GM12878 (cell line): Measurements from ENCODE around the gene TBC1D32. TPM values are rescaled to one million over a fixed set of nuclear protein-coding genes. Genes with fewer than 3 reads are reported as not detected.

Experiments
- ATAC-seq: fragments of 200-7000 bp; cut with Tn5 transposase; 3 replicates; pipeline ENCODE4 v1.9.1; 2020; ENCODE audit warnings: mild to moderate bottlenecking, moderate library complexity
- BruUV-seq: library from RNA; stranded (reverse); fragments of 400-500 nt; replicated peaks from 2 replicates; lab custom pipeline; 2021; lab: Mats Ljungman, UMichigan
- CTCF ChIA-PET: fragments of 300-600 bp; sonication (Branson Sonifier 250); formaldehyde crosslinking; extraction: SDS; loops from one replicate; lab custom pipeline; 2021; ENCODE audit warnings: inconsistent platforms; lab: Yijun Ruan, JAX
- POLR2A ChIA-PET: fragments of 350-600 bp; formaldehyde crosslinking; extraction: SDS; loops from one replicate; lab custom pipeline; 2021; ENCODE audit warnings: inconsistent platforms; lab: Charles Lee
- RAD21 ChIA-PET: fragments of 300-600 bp; sonication (Branson Sonifier 250); formaldehyde crosslinking; loops from one replicate; lab custom pipeline; 2023; ENCODE audit warnings: antibody characterized with exemption; ENCODE audit not compliant: unreplicated experiment; lab: Charles Lee
- SMC1A ChIA-PET: fragments of 300-600 bp; sonication (Branson Sonifier 250); formaldehyde crosslinking; loops from one replicate; lab custom pipeline; 2023; ENCODE audit not compliant: unreplicated experiment, uncharacterized antibody; lab: Charles Lee
- DNase-seq: peaks from one replicate; pipeline ENCODE4 v3.0.0-alpha.2; 2011; ENCODE audit warnings: low read depth, low spot score
- FAIRE-seq: peaks from 3 replicates; lab custom pipeline; 2011; peaks lifted over from hg19 to GRCh38; lab: Jason Lieb, UNC
- H2AFZ ChIP-seq: 2 replicates; pipeline ENCODE4 v1.6.0; 2011; ENCODE audit warnings: low read depth, low read length, control low read depth; ENCODE audit not compliant: control insufficient read depth
- H3K27ac ChIP-seq: 2 replicates; pipeline ENCODE4 v1.5.1; 2011; ENCODE audit warnings: control low read depth; ENCODE audit not compliant: control insufficient read depth, insufficient read depth
- H3K27me3 ChIP-seq, 2 experiments: replicated peaks in 1 of 2; 2 replicates each; pipeline versions ENCODE4 v1.6.0 to v1.6.1; 2011; ENCODE audit warnings: low read length in 1 of 2; ENCODE audit not compliant: control insufficient read depth in 2 of 2, insufficient read depth in 2 of 2
- H3K36me3 ChIP-seq, 2 experiments: 2 replicates each; pipeline ENCODE4 v1.5.1; 2011; ENCODE audit warnings: low read length in 1 of 2; ENCODE audit not compliant: control insufficient read depth in 2 of 2, insufficient read depth in 2 of 2
- H3K4me1 ChIP-seq: 2 replicates; pipeline ENCODE4 v1.6.1; 2011; ENCODE audit warnings: mild to moderate bottlenecking, low read length, moderate library complexity, mixed read lengths; ENCODE audit not compliant: control insufficient read depth, insufficient read depth
- H3K4me2 ChIP-seq: 2 replicates; pipeline ENCODE4 v1.6.0; 2011; ENCODE audit warnings: control low read depth; ENCODE audit not compliant: control insufficient read depth, insufficient read depth
- H3K4me3 ChIP-seq: fragments of 200-600 bp; sonication (generic); 2 replicates; pipeline ENCODE4 v1.5.1; 2016
- H3K79me2 ChIP-seq: 2 replicates; pipeline ENCODE4 v1.6.0; 2011; ENCODE audit warnings: low read length; ENCODE audit not compliant: control insufficient read depth, insufficient read depth
- H3K9ac ChIP-seq: 2 replicates; pipeline ENCODE4 v1.8.0; 2011; ENCODE audit warnings: low read length, control low read depth, mixed read lengths; ENCODE audit not compliant: control insufficient read depth, insufficient read depth
- H3K9me3 ChIP-seq: replicated peaks from 3 replicates; pipeline ENCODE4 v1.5.1; 2011; ENCODE audit warnings: mild to moderate bottlenecking, low read length; ENCODE audit not compliant: control insufficient read depth, insufficient read depth
- H4K20me1 ChIP-seq: 2 replicates; pipeline ENCODE4 v1.6.0; 2011; ENCODE audit not compliant: control insufficient read depth, insufficient read depth
- BRCA1 ChIP-seq: IDR thresholded peaks from 2 replicates; pipeline ENCODE4 v1.6.1; 2011; ENCODE audit warnings: low read depth, low read length, improper control_type of control experiment
- E2F4 ChIP-seq: IDR thresholded peaks from 2 replicates; pipeline ENCODE4 v1.6.1; 2012; ENCODE audit warnings: low read depth, low read length, improper control_type of control experiment
- IKZF1 ChIP-seq: fragments of 450-650 bp; conservative IDR thresholded peaks from 2 replicates; pipeline ENCODE4 v1.6.1; 2017; ENCODE audit warnings: antibody characterized with exemption, mild to moderate bottlenecking
- MYC ChIP-seq: IDR thresholded peaks from 2 replicates; pipeline ENCODE4 v1.6.1; 2011; ENCODE audit warnings: mild to moderate bottlenecking, low read length, moderate library complexity, inconsistent platforms; ENCODE audit not compliant: insufficient read depth, insufficient replicate concordance, insufficient read length, severe bottlenecking
- NFYB ChIP-seq: IDR thresholded peaks from 2 replicates; pipeline ENCODE4 v1.6.1; 2011; ENCODE audit warnings: low read depth, mild to moderate bottlenecking, low read length, improper control_type of control experiment, moderate library complexity; ENCODE audit not compliant: insufficient read depth
- PAX8 ChIP-seq: fragments of 450-650 bp; IDR thresholded peaks from 2 replicates; pipeline ENCODE4 v1.6.1; 2017; ENCODE audit warnings: mild to moderate bottlenecking, moderate library complexity
- SIN3A ChIP-seq: IDR thresholded peaks from 2 replicates; pipeline ENCODE4 v1.6.1; 2012; ENCODE audit warnings: low read depth, low read length, improper control_type of control experiment
- USF1 ChIP-seq: IDR thresholded peaks from 2 replicates; pipeline ENCODE4 v1.6.1; 2011; ENCODE audit warnings: borderline replicate concordance, low read depth, mild to moderate bottlenecking, moderate library complexity, mixed read lengths, low read length; ENCODE audit not compliant: insufficient read depth; ENCODE audit errors: extremely low read length
- ZNF24 ChIP-seq: fragments of 450-650 bp; IDR thresholded peaks from 2 replicates; pipeline ENCODE4 v1.6.1; 2017; ENCODE audit warnings: antibody characterized with exemption, mild to moderate bottlenecking
- WGBS: methylation state at CpG from one replicate; pipeline ENCODE4 v1.1.6; 2016; ENCODE audit warnings: low lambda C conversion rate; ENCODE audit not compliant: insufficient replicate concordance, insufficient coverage; ENCODE audit errors: missing lambda C conversion rate; 5-methylcytosine and 5-hydroxymethylcytosine counted together
- in situ Hi-C: fragments of 300-500 bp; cut with MboI; formaldehyde crosslinking; loops from 9 replicates; pipeline ENCODE4 v1.14.3; 2018; ENCODE audit warnings: mixed read lengths
- intact Hi-C: fragments of 100-400 bp; cut with micrococcal nuclease; formaldehyde crosslinking; loops from one replicate; pipeline ENCODE4 v1.14.2; 2022; ENCODE audit not compliant: unreplicated experiment
- polyA plus RNA-seq, 11 experiments: library from polyadenylated mRNA; depleted of rRNA in 4 of 11; unstranded in 6 of 11; stranded (reverse) in 5 of 11; fragments of >200 nt; fragmentation: Nextera tagmentation in 4 of 11; fragmentation: Illumina TruSeq in 1 of 11; extraction: Ambion mirVana in 4 of 11; extraction: Trizol in 1 of 11; gene quantifications; 1 replicate in 1 of 11; 2 replicates in 10 of 11; pipeline versions ENCODE4 v1.2.1 to v1.2.3, GENCODE V29; 2011 to 2016; ENCODE audit warnings: inconsistent platforms in 2 of 11, missing spikeins in 2 of 11, low read depth in 1 of 11
- total RNA-seq, 4 experiments: library from RNA; depleted of rRNA in 3 of 4; stranded (reverse); fragments of >200 nt in 3 of 4; fragmentation: Illumina TruSeq in 1 of 4; extraction: Trizol in 1 of 4; gene quantifications; 2 replicates each; pipeline versions ENCODE4 v1.2.1 to v1.2.3, GENCODE V29; 2013 to 2021

Gene TBC1D32
- total and polyA plus RNA-seq, 10 of the 15 experiments (the other 5 are each of a cell fraction or from before 2014, with no cell fraction given) = 2.2 to 10.2 (median 4.1) TPM

- TF ChIP-seq USF1 (no peak), ZNF24 (no peak)
- TF ChIP-seq, all 136 proteins: peak for 0
Measured at GRCh38 chr6:121235386-121235785, 98.9 kb downstream of the TBC1D32 start (continued).

GRCh38 chr6:121223930-121224329 is 110.3 kb downstream of the TBC1D32 start:
- SMC1A ChIA-PET = interaction anchor here (0.9 to 1.3 kb wide), 3 partner anchors 10 to 23 kb away, joined by 3 read pairs; no protein-coding TSS in a partner anchor
- Histone ChIP-seq H3K9ac (no peak overlapping the region), H3K27me3 (no peaks in the 10 kb centered on the region), H4K20me1 (no peaks in the 10 kb centered on the region), H3K27ac (no peak overlapping the region), H3K4me2 (no peak overlapping the region), H3K4me1 (no peaks in the 10 kb centered on the region), H3K36me3 (no peaks in the 10 kb centered on the region), H3K9me3 (no peaks in the 10 kb centered on the region), H3K4me3 (no peak overlapping the region), H2AFZ (no peak overlapping the region; the same call in 1 of the 2 replicates), H3K79me2 (no peaks in the 10 kb centered on the region)
- CTCF ChIA-PET = interaction anchor here (1.7 kb wide), 1 partner anchor 10 kb away, joined by 4 read pairs; no protein-coding TSS in a partner anchor
- RAD21 ChIA-PET = no interaction called here
- POLR2A ChIA-PET = no interaction called here
- DNase-seq (no peak), ATAC-seq (no peak), FAIRE-seq (no peak)
- WGBS = 45% methylated on average over 2 of the region's 2 CpGs
- TF ChIP-seq E2F4 = no peak
- no peak for TF ChIP-seq IKZF1
- no peak for TF ChIP-seq PAX8
- TF ChIP-seq BRCA1 = no peak
- TF ChIP-seq MYC = no peak
- no peak for TF ChIP-seq SIN3A
- TF ChIP-seq NFYB = no peak
- BruUV-seq = no TSS peak
- in situ Hi-C loops = no loop called here
- intact Hi-C loops = loop anchor here (5.0 kb wide), 1 partner anchor 167 kb away; no protein-coding TSS in a partner anchor
